IMR-90 (cell line): Measurements from ENCODE around the gene CDHR1. TPM values are rescaled to one million over a fixed set of nuclear protein-coding genes. Genes with fewer than 3 reads are reported as not detected.

Source experiments
- ATAC-seq: fragments of 200-7000 bp; cut with Tn5 transposase; 2 replicates; pipeline ENCODE4 v1.9.1; 2020; ENCODE audit warnings: low read depth, mild to moderate bottlenecking, moderate library complexity
- BruUV-seq: library from RNA; stranded (reverse); fragments of 400-500 nt; replicated peaks from 2 replicates; lab custom pipeline; 2021; lab: Mats Ljungman, UMichigan
- CTCF ChIA-PET: fragments of 300-600 bp; formaldehyde crosslinking; extraction: SDS; loops from one replicate; lab custom pipeline; 2021; ENCODE audit warnings: antibody characterized with exemption; lab: Yijun Ruan, JAX
- POLR2A ChIA-PET: fragments of 300-600 bp; sonication (Branson Sonifier 250); formaldehyde crosslinking; loops from one replicate; lab custom pipeline; 2022; ENCODE audit warnings: antibody characterized with exemption; ENCODE audit not compliant: unreplicated experiment; lab: Charles Lee
- DNase-seq: peaks from one replicate; pipeline ENCODE4 v3.0.0; 2013
- H2AFZ ChIP-seq: replicated peaks from 2 replicates; pipeline ENCODE3; 2013; ENCODE audit warnings: low read length, mild to moderate bottlenecking; ENCODE audit not compliant: poor library complexity
- H2AK5ac ChIP-seq: 2 replicates; pipeline ENCODE4 v1.6.1; 2013; ENCODE audit warnings: low read depth, low read length, inconsistent platforms
- H2AK9ac ChIP-seq: replicated peaks from 2 replicates; pipeline ENCODE3; 2013; ENCODE audit warnings: mild to moderate bottlenecking, low read depth, low read length, moderate library complexity; ENCODE audit not compliant: poor library complexity
- H2BK120ac ChIP-seq: 2 replicates; pipeline ENCODE4 v1.6.1; 2013; ENCODE audit warnings: low read depth, low read length, inconsistent platforms
- H2BK15ac ChIP-seq: 3 replicates; pipeline ENCODE4 v1.6.1; 2013; ENCODE audit warnings: low read depth, low read length, inconsistent platforms
- H2BK20ac ChIP-seq: 2 replicates; pipeline ENCODE4 v1.6.1; 2013; ENCODE audit warnings: low read depth, mild to moderate bottlenecking, inconsistent platforms, low read length, moderate library complexity
- H2BK5ac ChIP-seq: 2 replicates; pipeline ENCODE4 v1.6.1; 2013; ENCODE audit warnings: mild to moderate bottlenecking, low read depth, low read length, inconsistent platforms; ENCODE audit not compliant: poor library complexity, severe bottlenecking
- H3K14ac ChIP-seq: replicated peaks from 2 replicates; pipeline ENCODE4 v1.6.1; 2013; ENCODE audit warnings: low read depth, low read length, inconsistent platforms
- H3K18ac ChIP-seq: 2 replicates; pipeline ENCODE4 v1.6.1; 2013; ENCODE audit warnings: low read depth, low read length, control low read depth
- H3K23ac ChIP-seq: 2 replicates; pipeline ENCODE4 v1.6.1; 2013; ENCODE audit warnings: low read depth, low read length, inconsistent platforms
- H3K27ac ChIP-seq: 2 replicates; pipeline ENCODE4 v1.5.1; 2013; ENCODE audit warnings: mild to moderate bottlenecking, control low read depth, low read length; ENCODE audit not compliant: insufficient read depth
- H3K27me3 ChIP-seq: 2 replicates; pipeline ENCODE4 v1.6.1; 2013; ENCODE audit warnings: low read length; ENCODE audit not compliant: control insufficient read depth, insufficient read depth
- H3K36me3 ChIP-seq: 2 replicates; pipeline ENCODE4 v1.6.1; 2013; ENCODE audit warnings: low read length, mixed read lengths; ENCODE audit not compliant: control insufficient read depth, insufficient read depth
- H3K4ac ChIP-seq: 2 replicates; pipeline ENCODE4 v1.6.1; 2013; ENCODE audit warnings: low read depth, low read length, inconsistent platforms
- H3K4me1 ChIP-seq: 2 replicates; pipeline ENCODE4 v1.6.1; 2013; ENCODE audit warnings: low read length, mixed read lengths; ENCODE audit not compliant: control insufficient read depth, insufficient read depth
- H3K4me2 ChIP-seq: 2 replicates; pipeline ENCODE4 v1.6.1; 2013; ENCODE audit warnings: low read depth, mild to moderate bottlenecking, control low read depth, low read length, moderate library complexity
- H3K4me3 ChIP-seq: 2 replicates; pipeline ENCODE4 v1.5.1; 2013; ENCODE audit warnings: low read depth, mild to moderate bottlenecking, control low read depth, low read length, moderate library complexity; ENCODE audit not compliant: insufficient read depth
- H3K56ac ChIP-seq: 2 replicates; pipeline ENCODE4 v1.6.1; 2013; ENCODE audit warnings: low read length, inconsistent platforms; ENCODE audit not compliant: insufficient read depth; ENCODE audit errors: extremely low read depth
- H3K79me1 ChIP-seq, 2 experiments: 2 replicates each; pipeline ENCODE4 v1.6.1; 2013; ENCODE audit warnings: low read length in 2 of 2, inconsistent platforms in 1 of 2, low read depth in 1 of 2
- H3K9ac ChIP-seq: 2 replicates; pipeline ENCODE4 v1.6.1; 2013; ENCODE audit warnings: low read depth, low read length, control low read depth
- H3K9me1 ChIP-seq: 2 replicates; pipeline ENCODE4 v1.6.1; 2013; ENCODE audit warnings: low read length, inconsistent platforms; ENCODE audit not compliant: insufficient read depth
- H3K9me3 ChIP-seq: 2 replicates; pipeline ENCODE4 v1.6.1; 2013; ENCODE audit warnings: low read length; ENCODE audit not compliant: control insufficient read depth, insufficient read depth
- H4K20me1 ChIP-seq: 2 replicates; pipeline ENCODE4 v1.6.1; 2013; ENCODE audit warnings: low read length, inconsistent platforms; ENCODE audit not compliant: insufficient read depth
- H4K5ac ChIP-seq: 2 replicates; pipeline ENCODE4 v1.6.1; 2013; ENCODE audit warnings: mild to moderate bottlenecking, low read depth, low read length, control low read depth
- H4K8ac ChIP-seq, 2 experiments: 2 replicates each; pipeline ENCODE4 v1.6.1; 2013; ENCODE audit warnings: low read depth in 2 of 2, low read length in 2 of 2, control low read depth in 1 of 2, inconsistent platforms in 1 of 2
- H4K91ac ChIP-seq: 2 replicates; pipeline ENCODE4 v1.6.1; 2013; ENCODE audit warnings: low read depth, low read length, inconsistent platforms; ENCODE audit not compliant: insufficient read depth
- BHLHE40 ChIP-seq: fragments of 150-350 bp; IDR thresholded peaks from 2 replicates; pipeline ENCODE4 v1.6.1; 2016; ENCODE audit warnings: mild to moderate bottlenecking, low read depth, low read length
- CEBPB ChIP-seq: IDR thresholded peaks from 2 replicates; pipeline ENCODE4 v1.6.1; 2012; ENCODE audit warnings: low read depth, low read length, improper control_type of control experiment
- CHD1 ChIP-seq: IDR thresholded peaks from 2 replicates; pipeline ENCODE4 v1.6.1; 2012; ENCODE audit warnings: low read depth, low read length, improper control_type of control experiment
- CTCF ChIP-seq: conservative IDR thresholded peaks from 2 replicates; pipeline ENCODE4 v1.5.1; 2012; ENCODE audit warnings: mild to moderate bottlenecking, low read depth, low read length, improper control_type of control experiment
- ELK1 ChIP-seq: fragments of 150-350 bp; IDR thresholded peaks from 2 replicates; pipeline ENCODE4 v1.6.1; 2016; ENCODE audit warnings: low read depth, mild to moderate bottlenecking, low read length, moderate library complexity, borderline replicate concordance
- FOS ChIP-seq: fragments of 150-350 bp; IDR thresholded peaks from 2 replicates; pipeline ENCODE4 v1.6.1; 2016; ENCODE audit warnings: low read depth, low read length
- MAFK ChIP-seq: IDR thresholded peaks from 2 replicates; pipeline ENCODE4 v1.6.1; 2012; ENCODE audit warnings: low read depth, low read length, improper control_type of control experiment
- MAZ ChIP-seq: IDR thresholded peaks from 2 replicates; pipeline ENCODE4 v1.6.1; 2012; ENCODE audit warnings: low read depth, mild to moderate bottlenecking, low read length, improper control_type of control experiment, moderate library complexity, borderline replicate concordance
- MXI1 ChIP-seq: IDR thresholded peaks from 2 replicates; pipeline ENCODE4 v1.6.1; 2012; ENCODE audit warnings: low read depth, mild to moderate bottlenecking, low read length, moderate library complexity, borderline replicate concordance
- NFE2L2 ChIP-seq: fragments of 150-350 bp; IDR thresholded peaks from 2 replicates; pipeline ENCODE4 v1.6.1; 2016; ENCODE audit warnings: low read depth, mild to moderate bottlenecking, low read length
- POLR2A ChIP-seq: IDR thresholded peaks from 2 replicates; pipeline ENCODE4 v1.6.1; 2012; ENCODE audit warnings: mild to moderate bottlenecking, low read depth, low read length
- RAD21 ChIP-seq: IDR thresholded peaks from 2 replicates; pipeline ENCODE4 v1.6.1; 2012; ENCODE audit warnings: low read length, improper control_type of control experiment
- RCOR1 ChIP-seq: IDR thresholded peaks from 2 replicates; pipeline ENCODE4 v1.6.1; 2012; ENCODE audit warnings: mild to moderate bottlenecking, low read length, improper control_type of control experiment; ENCODE audit not compliant: insufficient replicate concordance
- RFX5 ChIP-seq: IDR thresholded peaks from 2 replicates; pipeline ENCODE4 v1.8.0; 2012; ENCODE audit warnings: low read depth, mild to moderate bottlenecking, low read length, moderate library complexity
- SMC3 ChIP-seq: fragments of 150-350 bp; IDR thresholded peaks from 2 replicates; pipeline ENCODE4 v1.6.1; 2016; ENCODE audit warnings: low read depth, mild to moderate bottlenecking, antibody characterized with exemption, low read length, moderate library complexity
- USF2 ChIP-seq: fragments of 150-350 bp; IDR thresholded peaks from 2 replicates; pipeline ENCODE4 v1.6.1; 2017; ENCODE audit warnings: mild to moderate bottlenecking, antibody characterized with exemption, low read length, low read depth
- WGBS, 2 experiments: methylation state at CpG; one replicate each; pipeline versions ENCODE4 v1.1.5 to v1.1.7; 2013; ENCODE audit warnings: missing lambda C conversion rate in 2 of 2; ENCODE audit not compliant: insufficient read length in 1 of 2; ENCODE audit errors: extremely low coverage in 2 of 2; 5-methylcytosine and 5-hydroxymethylcytosine counted together
- dilution Hi-C: fragments of 300-500 bp; cut with HindIII; formaldehyde crosslinking; loops from one replicate; pipeline ENCODE4 v1.14.3; 2018; ENCODE audit warnings: low sequenced_read_pairs; ENCODE audit not compliant: unreplicated experiment
- in situ Hi-C: fragments of 300-500 bp; cut with MboI; formaldehyde crosslinking; loops from 3 replicates; pipeline ENCODE4 v1.14.3; 2019; ENCODE audit warnings: low sequenced_read_pairs, inconsistent platforms, mixed read lengths
- intact Hi-C: fragments of 100-400 bp; cut with micrococcal nuclease; formaldehyde crosslinking; loops from 2 replicates; pipeline ENCODE4 v1.10.0; 2022
- polyA plus RNA-seq, 3 experiments: library from polyadenylated mRNA; depleted of rRNA; stranded (reverse); fragments of >200 nt; gene quantifications; 2 replicates each; pipeline ENCODE4 v1.2.3, GENCODE V29; 2012; ENCODE audit warnings: low replicate concordance in 1 of 3
- total RNA-seq: library from RNA; depleted of rRNA; stranded (reverse); fragments of >200 nt; gene quantifications from 2 replicates; pipeline ENCODE4 v1.2.3, GENCODE V29; 2012

Gene CDHR1
- total and polyA plus RNA-seq, 2 of the 4 experiments (the other 2 are of a cell fraction) = not detected

- POLR2A ChIA-PET = no interaction called here
- no TSS peak for BruUV-seq
- Histone ChIP-seq H4K91ac (no peak overlapping the region), H3K9me1 (no peaks in the 10 kb centered on the region), H2BK20ac (no peak overlapping the region), H4K20me1 (no peaks in the 10 kb centered on the region), H3K9ac (no peak overlapping the region), H3K4me1 (no peaks in the 10 kb centered on the region), H3K14ac (no peak overlapping the region), H3K56ac (no peak overlapping the region), H3K23ac (no peak overlapping the region), H3K79me1 (no peaks in the 10 kb centered on the region), H3K9me3 (no peaks in the 10 kb centered on the region), H3K27me3 (peaks cover 5% of the 10 kb centered on the region), H2BK5ac (no peak overlapping the region), H2AK9ac (no peak overlapping the region), H3K36me3 (no peaks in the 10 kb centered on the region), H3K4me2 (no peak overlapping the region), H3K18ac (no peak overlapping the region), H2BK15ac (no peak overlapping the region), H4K5ac (no peak overlapping the region), H2AFZ (no peak overlapping the region), H2BK120ac (no peak overlapping the region), H3K27ac (no peak overlapping the region), H4K8ac (no peak overlapping the region), H3K4me3 (no peak overlapping the region), H3K4ac (no peak overlapping the region), H2AK5ac (no peak overlapping the region)
- intact Hi-C loops = no loop called here
- CTCF ChIA-PET = no interaction called here
- dilution Hi-C loops = no loop called here
- WGBS, 2 experiments = no CpG with 5 or more reads among the region's 2 CpGs
- DNase-seq (no peak), ATAC-seq (no peak)
- no peak for TF ChIP-seq RAD21
- no peak for TF ChIP-seq RFX5
- no peak for TF ChIP-seq BHLHE40
- TF ChIP-seq CEBPB = no peak
- TF ChIP-seq NFE2L2 = no peak
- TF ChIP-seq MAFK = no peak
- no peak for TF ChIP-seq MAZ
- TF ChIP-seq CTCF = no peak
- no peak for TF ChIP-seq SMC3
- TF ChIP-seq MXI1 = no peak
- no peak for TF ChIP-seq POLR2A
- TF ChIP-seq USF2 = no peak
- no peak for TF ChIP-seq CHD1
- no peak for TF ChIP-seq FOS
- TF ChIP-seq RCOR1 = no peak
- no peak for TF ChIP-seq ELK1
- in situ Hi-C loops = no loop called here
Observed at GRCh38 chr10:84211566-84211965, 17.2 kb downstream of the CDHR1 start.
